ENCODE measurements around the gene NDUFV3.

GRCh38 chr21:42855171-42855936, 37.8 kb upstream of the NDUFV3 start:
- no peak for TF ChIP-seq CTCF (optimal IDR thresholded peaks at IDR 0.05 in 1 of 3, IDR thresholded peaks at IDR 0.05 in 1 of 3, conservative IDR thresholded peaks at IDR 0.05 in 1 of 3; ENCODE audit: extremely low read depth in 1 of 3, insufficient read depth in 2 of 3, low read length in 3 of 3)
- no peak for TF ChIP-seq EZH2 (IDR thresholded peaks at IDR 0.05; ENCODE audit: low read length)
